GM18505 (cell line): ENCODE data around the gene ZBTB8B.

Source experiments
- ATAC-seq: cut with Tn5 transposase; IDR thresholded peaks from one replicate; pipeline ENCODE4 v1.9.1; 2021; ENCODE audit not compliant: unreplicated experiment
- POLR2A ChIP-seq: IDR thresholded peaks from 4 replicates; pipeline ENCODE4 v1.6.1; 2011; ENCODE audit warnings: borderline replicate concordance; ENCODE audit not compliant: insufficient read depth, insufficient read length; ENCODE audit errors: extremely low read depth

ZBTB8B gene

DNA sequence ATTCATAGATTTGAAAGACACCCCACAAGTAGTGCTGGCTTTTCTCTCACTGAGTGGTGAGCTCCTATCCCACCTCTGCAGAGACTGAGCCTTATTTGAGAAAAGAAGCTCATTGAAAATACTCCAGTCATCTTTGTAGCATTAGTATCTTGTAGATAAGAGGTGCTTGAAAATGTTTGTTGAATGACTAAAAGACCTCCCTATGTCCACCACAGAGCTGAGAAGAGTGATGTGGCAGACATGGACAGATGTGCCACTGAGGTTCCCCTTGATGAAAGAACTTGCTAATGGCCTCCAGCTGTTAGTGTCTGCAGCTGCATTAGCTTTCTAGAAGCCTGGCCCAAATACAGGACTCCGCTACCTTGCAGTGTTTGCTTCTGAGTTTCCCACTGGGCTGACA, 45.1 kb downstream of the ZBTB8B start:
- TF ChIP-seq POLR2A = no peak
- ATAC-seq = no peak
